Stimulated activated naive B cell treated with anti-CD40 and anti-IgM and Interleukin-4, amounts not matched to agents 10 μg/mL and 1 μg/mL and 100 μg/mL, for 72 hours (primary cell): ENCODE measurements around the gene DTNB.
A peak's percentile ranks its signal among the peaks of the same experiment; 100 is the strongest.
"Not testable (repeated sequence)": the region's sequence is repeated elsewhere in the genome, so short reads cannot be mapped to it uniquely, and the experiment has no call there.

Experiments
- ATAC-seq, 2 donors: fragments of 150-1000 bp; cut with Tn5 transposase; replicated peaks; 2 replicates each; pipeline ENCODE4 v1.10.0; 2021; ENCODE audit warnings: moderate library complexity in 1 of 2
- DNase-seq: peaks from one replicate; pipeline ENCODE4 v3.0.0; 2021
- H3K27ac Mint-ChIP-seq: one replicate; pipeline ENCODE4 v1.8.0; 2022; ENCODE audit warnings: mild to moderate bottlenecking, mixed read lengths
- H3K27me3 Mint-ChIP-seq, 2 donors: one replicate each; pipeline ENCODE4 v1.8.0; 2022; ENCODE audit warnings: mixed read lengths in 2 of 2
- H3K36me3 Mint-ChIP-seq, 2 donors: one replicate each; pipeline ENCODE4 v1.8.0; 2022; ENCODE audit warnings: mixed read lengths in 2 of 2, mild to moderate bottlenecking in 1 of 2
- H3K4me1 Mint-ChIP-seq, 2 donors: one replicate each; pipeline ENCODE4 v1.8.0; 2022; ENCODE audit warnings: mixed read lengths in 2 of 2, mild to moderate bottlenecking in 1 of 2
- H3K4me3 Mint-ChIP-seq, 2 donors: one replicate each; pipeline ENCODE4 v1.8.0; 2022; ENCODE audit warnings: mild to moderate bottlenecking in 2 of 2, mixed read lengths in 2 of 2, moderate library complexity in 1 of 2
- H3K9me3 Mint-ChIP-seq, 2 donors: one replicate each; pipeline ENCODE4 v1.8.0; 2022; ENCODE audit warnings: mixed read lengths in 2 of 2, mild to moderate bottlenecking in 1 of 2

The DTNB gene

DNA sequence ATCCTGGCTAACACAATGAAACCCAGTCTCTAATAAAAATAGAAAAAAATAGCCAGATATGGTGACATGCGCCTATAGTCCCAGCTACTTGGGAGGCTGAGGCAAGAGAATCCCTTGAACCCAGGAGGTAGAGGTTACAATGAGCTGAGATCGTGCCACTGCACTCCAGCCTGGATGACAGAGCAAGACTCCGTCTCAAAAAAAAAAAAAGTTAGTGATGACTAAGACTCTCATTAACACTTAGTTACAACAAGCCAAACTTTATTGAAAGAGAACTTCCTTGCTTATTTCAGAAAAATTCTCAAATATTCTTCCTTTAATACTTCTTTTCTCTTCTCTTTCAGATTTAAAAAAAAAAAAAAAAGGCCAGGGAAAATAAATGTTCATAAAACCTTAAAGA lies 7.9 kb downstream of the DTNB start:
- not testable (repeated sequence) for ATAC-seq, H3K9me3 Mint-ChIP-seq, H3K27ac Mint-ChIP-seq, H3K36me3 Mint-ChIP-seq, H3K4me1 Mint-ChIP-seq, H3K4me3 Mint-ChIP-seq, DNase-seq, H3K27me3 Mint-ChIP-seq

GRCh38 chr2:25664965-25665307 lies 8.4 kb downstream of the DTNB start:
- peaks cover 8 to 10% of the 10 kb centered on the region in 2 donors for H3K4me1 Mint-ChIP-seq
- no peak for ATAC-seq
- no peaks in the 10 kb centered on the region for H3K27me3 Mint-ChIP-seq
- DNase-seq, result no peak
- H3K36me3 Mint-ChIP-seq, result no peaks in the 10 kb centered on the region
- no peaks in the 10 kb centered on the region for H3K9me3 Mint-ChIP-seq
- H3K27ac Mint-ChIP-seq, result no peak overlapping the region
- no peak overlapping the region for H3K4me3 Mint-ChIP-seq

DNA sequence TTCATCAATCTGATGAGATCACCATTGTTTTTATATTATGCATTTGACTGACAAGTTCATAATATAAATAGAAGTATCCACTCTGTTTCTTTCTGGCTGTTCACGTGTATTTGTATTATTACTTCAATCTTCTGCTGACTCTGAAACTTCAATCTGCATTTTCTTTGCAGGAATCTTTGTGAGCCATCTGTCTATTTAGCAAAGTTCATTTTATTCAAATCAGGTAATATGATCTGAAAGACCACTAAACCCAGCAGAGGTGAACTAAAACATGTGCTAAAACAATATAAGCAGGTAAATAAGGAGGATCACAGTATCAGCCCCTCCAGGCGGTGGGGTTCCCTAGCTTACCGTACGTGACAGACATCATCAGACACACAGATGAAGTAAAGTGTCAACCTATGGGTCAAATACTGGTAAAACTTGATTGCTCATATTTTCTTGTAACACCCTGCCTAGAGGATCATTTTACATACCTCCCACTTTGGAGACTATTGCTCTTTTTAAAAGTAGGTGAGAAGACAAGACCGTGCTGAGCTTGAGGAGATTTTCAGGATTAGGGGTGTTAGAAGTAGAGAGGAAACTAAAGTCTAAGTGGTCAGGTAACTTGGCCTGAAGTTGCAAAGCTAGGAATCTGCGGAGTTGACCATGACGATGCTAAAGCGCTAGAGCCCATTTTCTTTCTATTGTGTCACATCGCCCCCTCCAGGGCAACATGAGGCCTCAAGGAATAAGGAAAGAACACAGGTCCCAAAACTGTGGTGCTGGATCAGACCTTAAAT lies 9.0 kb downstream of the DTNB start:
- no peaks in the 10 kb centered on the region for H3K36me3 Mint-ChIP-seq
- peak; percentile 62 to 69 for ATAC-seq
- H3K27me3 Mint-ChIP-seq, result no peaks in the 10 kb centered on the region
- H3K4me3 Mint-ChIP-seq, result peak overlapping the region in 1 of 2 donors; percentile 38
- DNase-seq, result peak; percentile 10
- H3K4me1 Mint-ChIP-seq, result peaks cover 8 to 10% of the 10 kb centered on the region in 2 donors
- H3K9me3 Mint-ChIP-seq, result no peaks in the 10 kb centered on the region
- H3K27ac Mint-ChIP-seq, result no peak overlapping the region

DNA sequence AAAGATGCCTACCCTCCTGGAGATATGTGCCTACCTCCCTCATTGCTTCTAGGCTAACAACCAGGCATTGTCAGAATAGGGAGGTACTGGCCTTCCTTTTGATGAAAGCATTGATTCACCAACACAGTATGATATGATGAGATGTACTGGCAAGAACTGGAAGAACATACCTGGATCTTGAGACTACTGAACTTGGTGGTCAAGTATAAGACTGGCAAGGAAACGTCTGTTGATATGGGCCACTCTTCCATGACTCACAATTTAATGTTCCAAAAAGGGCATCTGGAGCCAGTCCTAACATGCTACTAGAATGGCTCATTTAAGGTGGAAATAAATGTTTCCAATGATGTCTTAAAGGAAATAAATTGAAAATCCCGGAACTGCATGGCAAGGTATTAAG lies 18.1 kb downstream of the DTNB start:
- no peak overlapping the region for H3K4me3 Mint-ChIP-seq
- ATAC-seq (no peak), DNase-seq (no peak)
- H3K27ac Mint-ChIP-seq, result no peak overlapping the region
- H3K27me3 Mint-ChIP-seq, result no peaks in the 10 kb centered on the region
- H3K36me3 Mint-ChIP-seq, result peaks cover under 1 to 11% of the 10 kb centered on the region in 2 donors
- peaks cover 0 to 11% of the 10 kb centered on the region in 2 donors for H3K4me1 Mint-ChIP-seq
- H3K9me3 Mint-ChIP-seq, result no peaks in the 10 kb centered on the region

- Mint-ChIP-seq H3K27me3 (no peaks in the 10 kb centered on the region), H3K27ac (no peak overlapping the region), H3K9me3 (no peaks in the 10 kb centered on the region), H3K4me3 (no peak overlapping the region), H3K4me1 (peaks cover 0 to 9% of the 10 kb centered on the region in 2 donors), H3K36me3 (peaks cover 3 to 16% of the 10 kb centered on the region in 2 donors)
- DNase-seq, result no peak
- ATAC-seq, result no peak
Observed at GRCh38 chr2:25654801-25655200, 18.6 kb downstream of the DTNB start.

- H3K27ac Mint-ChIP-seq, result no peak overlapping the region
- no peaks in the 10 kb centered on the region for H3K27me3 Mint-ChIP-seq
- peaks cover 0 to 6% of the 10 kb centered on the region in 2 donors for H3K4me1 Mint-ChIP-seq
- no peaks in the 10 kb centered on the region for H3K9me3 Mint-ChIP-seq
- H3K36me3 Mint-ChIP-seq, result peaks cover 3 to 22% of the 10 kb centered on the region in 2 donors
- no peak for ATAC-seq
- H3K4me3 Mint-ChIP-seq, result no peak overlapping the region
- no peak for DNase-seq
Observed at GRCh38 chr2:25651782-25652455, 21.5 kb downstream of the DTNB start.

DNA sequence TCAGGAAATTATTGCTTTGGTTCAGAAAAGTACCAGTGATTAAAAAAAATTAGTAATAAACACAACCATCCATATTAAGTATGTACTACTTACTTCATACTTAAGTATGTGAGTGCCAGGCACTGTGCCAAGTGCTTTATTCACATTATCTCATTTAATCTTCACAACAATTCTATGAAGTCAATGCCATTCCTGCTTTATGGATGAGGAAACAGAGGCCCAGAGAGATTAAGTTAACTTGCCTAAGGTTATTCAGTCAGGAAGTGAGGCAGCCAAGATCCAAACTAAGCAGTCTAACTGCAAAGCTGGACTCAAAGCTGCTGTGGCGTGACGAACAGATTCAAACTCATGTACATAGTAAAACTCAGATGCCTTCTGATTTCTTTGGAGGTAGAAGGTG lies 22.3 kb downstream of the DTNB start:
- Mint-ChIP-seq H3K27ac (no peak overlapping the region), H3K36me3 (peaks cover 3 to 22% of the 10 kb centered on the region in 2 donors), H3K9me3 (no peaks in the 10 kb centered on the region), H3K27me3 (no peaks in the 10 kb centered on the region), H3K4me3 (no peak overlapping the region), H3K4me1 (peaks cover 0 to 6% of the 10 kb centered on the region in 2 donors)
- ATAC-seq (no peak), DNase-seq (no peak)

GRCh38 chr2:25650256-25650655 lies 23.1 kb downstream of the DTNB start:
- Mint-ChIP-seq H3K36me3 (peaks cover 3 to 22% of the 10 kb centered on the region in 2 donors), H3K27me3 (no peaks in the 10 kb centered on the region), H3K27ac (no peak overlapping the region), H3K4me1 (peaks cover 0 to 6% of the 10 kb centered on the region in 2 donors), H3K9me3 (no peaks in the 10 kb centered on the region), H3K4me3 (no peak overlapping the region)
- DNase-seq (no peak), ATAC-seq (no peak)

GRCh38 chr2:25649786-25650185 lies 23.6 kb downstream of the DTNB start:
- H3K36me3 Mint-ChIP-seq, result peaks cover 3 to 22% of the 10 kb centered on the region in 2 donors
- no peak for DNase-seq
- H3K27me3 Mint-ChIP-seq, result no peaks in the 10 kb centered on the region
- H3K4me3 Mint-ChIP-seq, result no peak overlapping the region
- no peak for ATAC-seq
- no peaks in the 10 kb centered on the region for H3K9me3 Mint-ChIP-seq
- H3K27ac Mint-ChIP-seq, result no peak overlapping the region
- peaks cover 0 to 6% of the 10 kb centered on the region in 2 donors for H3K4me1 Mint-ChIP-seq

- Mint-ChIP-seq H3K4me3 (no peak overlapping the region), H3K27me3 (no peaks in the 10 kb centered on the region), H3K36me3 (peaks cover 9 to 17% of the 10 kb centered on the region in 2 donors), H3K4me1 (no peaks in the 10 kb centered on the region), H3K27ac (no peak overlapping the region), H3K9me3 (no peaks in the 10 kb centered on the region)
- ATAC-seq (no peak), DNase-seq (no peak)
Observed at GRCh38 chr2:25642298-25642697, 31.1 kb downstream of the DTNB start.

GRCh38 chr2:25639696-25640095 lies 33.7 kb downstream of the DTNB start:
- Mint-ChIP-seq H3K27me3 (no peaks in the 10 kb centered on the region), H3K9me3 (no peaks in the 10 kb centered on the region), H3K27ac (no peak overlapping the region), H3K4me1 (no peaks in the 10 kb centered on the region), H3K4me3 (no peak overlapping the region), H3K36me3 (peaks cover 15 to 20% of the 10 kb centered on the region in 2 donors)
- DNase-seq, result no peak
- no peak for ATAC-seq

DNA sequence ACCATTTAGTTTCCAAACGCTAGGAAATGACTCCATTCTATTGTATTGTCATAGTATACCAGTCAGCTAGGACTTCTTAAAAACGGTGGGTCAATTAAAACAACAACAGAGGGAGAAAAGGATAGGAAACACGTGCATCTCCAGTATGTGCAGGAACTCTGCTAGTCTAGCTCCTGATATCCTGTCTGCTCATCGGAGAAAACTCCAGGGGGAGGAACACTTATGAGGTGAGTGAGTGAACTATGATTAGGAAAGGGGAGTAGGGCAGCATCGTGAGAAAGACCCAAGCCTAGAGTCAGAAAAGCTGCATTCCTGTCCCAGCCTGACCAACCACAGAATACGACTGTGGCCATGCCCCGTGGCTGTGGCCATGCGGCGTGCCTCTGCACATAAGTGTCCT lies 34.2 kb downstream of the DTNB start:
- H3K36me3 Mint-ChIP-seq, result peaks cover 14 to 18% of the 10 kb centered on the region in 2 donors
- no peaks in the 10 kb centered on the region for H3K4me1 Mint-ChIP-seq
- H3K4me3 Mint-ChIP-seq, result no peak overlapping the region
- H3K9me3 Mint-ChIP-seq, result no peaks in the 10 kb centered on the region
- no peak for DNase-seq
- no peaks in the 10 kb centered on the region for H3K27me3 Mint-ChIP-seq
- no peak overlapping the region for H3K27ac Mint-ChIP-seq
- ATAC-seq, result no peak

- Mint-ChIP-seq H3K9me3 (no peaks in the 10 kb centered on the region), H3K27me3 (no peaks in the 10 kb centered on the region), H3K36me3 (peaks cover 13 to 16% of the 10 kb centered on the region in 2 donors), H3K4me3 (no peak overlapping the region), H3K4me1 (peaks cover 0 to 4% of the 10 kb centered on the region in 2 donors), H3K27ac (no peak overlapping the region)
- ATAC-seq (no peak), DNase-seq (no peak)
Observed at GRCh38 chr2:25635797-25636196, 37.6 kb downstream of the DTNB start.

DNA sequence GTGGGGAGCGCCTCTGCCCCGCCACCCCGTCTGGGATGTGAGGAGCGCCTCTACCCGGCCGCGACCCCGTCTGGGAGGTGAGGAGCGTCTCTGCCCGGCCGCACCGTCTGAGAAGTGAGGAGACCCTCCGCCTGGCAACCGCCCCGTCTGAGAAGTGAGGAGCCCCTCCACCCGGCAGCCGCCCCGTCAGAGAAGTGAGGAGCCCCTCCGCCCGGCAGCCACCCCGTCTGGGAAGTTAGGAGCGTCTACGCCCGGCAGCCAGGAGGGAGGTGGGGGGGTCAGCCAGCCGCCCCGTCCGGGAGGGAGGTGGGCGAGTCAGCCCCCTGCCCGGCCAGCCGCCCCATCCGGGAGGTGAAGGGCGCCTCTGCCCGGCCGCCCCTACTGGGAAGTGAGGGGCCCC lies 39.6 kb downstream of the DTNB start:
- H3K9me3 Mint-ChIP-seq, result not testable (repeated sequence)

DNA sequence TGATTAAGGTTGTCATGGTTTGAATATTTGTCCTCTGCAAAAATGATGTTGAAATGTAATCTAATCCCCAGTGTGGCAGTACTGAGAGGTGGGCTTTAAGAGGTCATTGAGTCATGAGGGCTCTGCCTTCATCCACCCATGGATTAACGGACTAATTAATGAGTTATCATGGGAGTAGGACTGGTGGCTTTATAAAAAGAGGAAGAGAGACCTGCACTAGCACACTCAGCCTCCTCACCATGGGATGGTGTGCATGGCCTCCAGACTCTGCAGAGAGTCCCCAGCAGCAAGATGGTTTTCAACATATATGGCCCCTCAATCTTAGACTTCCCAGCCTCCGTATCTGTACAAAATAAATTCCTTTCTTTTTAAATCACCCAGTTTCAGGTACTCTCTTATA lies 41.0 kb downstream of the DTNB start:
- peaks cover 0 to 4% of the 10 kb centered on the region in 2 donors for H3K4me1 Mint-ChIP-seq
- DNase-seq, result no peak
- no peaks in the 10 kb centered on the region for H3K9me3 Mint-ChIP-seq
- H3K27me3 Mint-ChIP-seq, result no peaks in the 10 kb centered on the region
- H3K27ac Mint-ChIP-seq, result no peak overlapping the region
- no peak overlapping the region for H3K4me3 Mint-ChIP-seq
- ATAC-seq, result peak; percentile 33 to 38
- H3K36me3 Mint-ChIP-seq, result peaks cover 8 to 12% of the 10 kb centered on the region in 2 donors

More for the DNA sequence above, 39.6 kb downstream of the DTNB start:
- H3K4me1 Mint-ChIP-seq, H3K27ac Mint-ChIP-seq, DNase-seq, ATAC-seq, H3K27me3 Mint-ChIP-seq, H3K4me3 Mint-ChIP-seq: not testable (repeated sequence)
- H3K36me3 Mint-ChIP-seq, result peaks cover 8 to 11% of the 10 kb centered on the region in 2 donors
